GM21381 (cell line): ENCODE results near the gene KLKB1.

Experiments used
- ATAC-seq: cut with Tn5 transposase; IDR thresholded peaks from one replicate; pipeline ENCODE4 v1.9.1; 2021; ENCODE audit warnings: mild to moderate bottlenecking, moderate library complexity; ENCODE audit not compliant: unreplicated experiment

KLKB1 gene

DNA sequence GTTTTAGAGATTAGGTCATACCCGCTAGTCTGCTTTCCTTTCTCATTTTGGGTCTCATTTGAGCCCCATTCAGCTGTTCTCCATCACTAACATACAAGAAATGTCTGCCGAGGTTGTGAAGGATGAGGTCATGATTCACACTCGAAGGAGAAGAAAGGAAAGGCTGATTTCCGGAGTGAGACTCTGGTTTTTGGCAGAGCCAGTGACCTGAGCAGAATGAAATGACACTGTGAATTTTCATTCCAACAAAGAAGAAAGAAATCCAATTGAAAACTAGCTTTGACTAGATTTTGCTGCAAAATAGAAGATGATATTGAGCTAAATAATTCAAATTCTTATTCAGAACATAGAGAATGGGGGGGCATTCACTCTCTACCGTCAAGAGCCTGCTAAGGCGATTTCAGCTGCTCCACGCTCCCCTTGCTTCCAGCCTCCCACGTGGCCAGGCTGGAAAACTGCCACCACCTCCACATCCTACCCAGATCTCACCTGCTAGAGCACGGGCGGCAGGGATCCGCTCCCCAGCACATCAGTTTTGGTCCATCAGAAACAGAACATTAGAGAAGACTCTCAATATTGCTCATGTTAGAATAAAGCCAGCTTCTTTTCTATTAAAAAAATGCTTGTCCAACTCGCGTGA, 77.7 kb downstream of the KLKB1 start:
- no peak for ATAC-seq

DNA sequence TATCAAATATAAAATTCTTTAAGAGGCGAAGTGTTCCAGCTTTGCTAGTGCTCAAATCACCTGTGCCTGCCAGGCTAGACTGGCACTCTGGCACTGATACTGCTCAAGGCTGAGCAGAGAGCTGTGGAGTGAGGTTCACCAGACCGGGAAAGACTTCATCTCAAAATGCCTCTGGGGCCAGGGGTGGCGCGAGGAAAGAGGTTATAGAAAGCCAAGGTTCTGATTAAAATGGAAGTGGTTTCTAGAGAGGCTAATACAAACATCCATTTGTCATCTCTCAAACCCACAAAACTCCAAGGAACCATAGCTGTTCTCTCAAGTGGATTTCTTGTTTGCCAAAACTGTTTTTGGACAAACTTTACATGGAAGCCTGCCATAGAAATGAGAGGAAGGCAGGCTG, 80.2 kb downstream of the KLKB1 start:
- no peak for ATAC-seq

- no peak for ATAC-seq
These were observed 80.6 kb downstream of the KLKB1 start for GRCh38 chr4:186307916-186308315.
